HG03103 (cell line): ENCODE measurements around the gene INMT.
A peak's percentile ranks its signal among the peaks of the same experiment; 100 is the strongest.

Experiments used
- ATAC-seq: cut with Tn5 transposase; IDR thresholded peaks from one replicate; pipeline ENCODE4 v1.9.1; 2021; ENCODE audit warnings: low read depth; ENCODE audit not compliant: unreplicated experiment

Gene INMT

GRCh38 chr7:30750683-30751650, 968 bp upstream of the INMT start:
- ATAC-seq, result no peak

- ATAC-seq, result no peak
Measured at GRCh38 chr7:30752484-30752883, 549 bp downstream of the INMT start.

DNA sequence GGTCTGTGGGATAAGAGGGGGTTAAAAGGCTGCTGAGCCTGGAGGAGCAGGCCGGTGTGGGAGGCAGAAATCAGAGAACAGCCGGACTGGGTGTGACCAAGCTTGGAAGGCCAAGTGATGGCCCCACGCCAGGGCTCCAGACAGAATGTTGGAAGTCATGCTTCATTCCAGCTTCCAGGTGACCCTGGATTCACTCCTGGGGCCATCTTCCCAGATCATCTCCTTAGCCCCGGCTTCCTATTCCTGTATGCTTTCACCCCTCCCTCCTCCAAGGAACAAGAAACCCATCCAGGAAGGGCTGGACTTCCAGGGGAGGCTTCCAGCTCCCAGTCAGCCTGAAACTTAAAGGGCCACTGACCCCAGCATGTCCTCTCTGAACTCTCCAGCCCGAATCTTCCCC, 1.0 kb downstream of the INMT start:
- ATAC-seq, result no peak

DNA sequence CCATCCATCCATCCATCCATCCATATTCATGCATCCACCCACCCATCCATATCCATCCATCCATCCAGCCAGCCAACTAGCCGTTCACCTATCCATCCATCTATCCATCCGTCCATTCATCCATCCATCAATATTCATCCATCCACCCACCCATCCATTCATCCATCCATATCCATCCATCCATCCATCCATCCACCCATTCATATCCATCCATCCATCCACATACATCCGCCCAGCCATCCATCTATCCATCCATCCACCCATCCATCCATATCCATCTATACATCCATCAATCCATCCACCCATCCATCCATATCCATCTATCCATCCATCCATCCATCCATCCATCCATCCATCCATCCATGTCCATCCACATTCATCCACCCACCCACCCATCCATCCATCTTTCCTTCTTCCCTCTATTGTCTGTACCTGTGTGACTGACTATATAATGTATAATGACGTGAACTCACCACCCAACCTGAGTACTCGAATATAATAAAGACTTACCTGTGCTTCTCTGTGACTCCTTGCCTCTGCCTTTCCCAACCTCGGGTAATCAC, 2.5 kb downstream of the INMT start:
- no peak for ATAC-seq

DNA sequence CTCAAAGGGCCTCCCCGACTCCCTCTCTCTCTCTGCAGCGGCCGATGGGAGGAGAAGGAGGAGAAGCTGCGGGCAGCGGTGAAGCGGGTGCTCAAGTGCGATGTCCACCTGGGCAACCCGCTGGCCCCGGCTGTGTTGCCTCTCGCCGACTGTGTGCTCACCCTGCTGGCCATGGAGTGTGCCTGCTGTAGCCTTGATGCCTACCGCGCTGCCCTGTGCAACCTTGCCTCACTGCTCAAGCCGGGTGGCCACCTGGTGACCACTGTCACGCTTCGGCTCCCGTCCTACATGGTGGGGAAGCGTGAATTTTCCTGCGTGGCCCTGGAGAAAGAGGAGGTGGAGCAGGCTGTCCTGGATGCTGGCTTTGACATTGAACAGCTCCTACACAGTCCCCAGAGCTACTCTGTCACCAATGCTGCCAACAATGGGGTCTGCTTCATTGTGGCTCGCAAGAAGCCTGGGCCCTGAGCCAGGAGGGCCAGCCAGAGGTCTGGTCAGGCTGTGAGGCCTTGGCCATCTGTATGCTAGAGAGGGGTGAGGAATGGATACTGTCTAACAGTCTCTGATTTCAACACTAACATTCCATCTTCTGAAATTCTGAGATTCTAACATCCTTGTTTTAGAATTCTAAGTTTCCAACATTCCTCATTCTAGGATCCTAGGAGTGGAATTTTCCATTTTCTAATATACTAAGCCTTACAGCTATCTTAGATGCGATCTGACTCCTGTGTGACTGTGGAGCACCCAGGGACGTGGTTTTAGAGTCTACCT, 3.6 kb downstream of the INMT start:
- ATAC-seq, result no peak

DNA sequence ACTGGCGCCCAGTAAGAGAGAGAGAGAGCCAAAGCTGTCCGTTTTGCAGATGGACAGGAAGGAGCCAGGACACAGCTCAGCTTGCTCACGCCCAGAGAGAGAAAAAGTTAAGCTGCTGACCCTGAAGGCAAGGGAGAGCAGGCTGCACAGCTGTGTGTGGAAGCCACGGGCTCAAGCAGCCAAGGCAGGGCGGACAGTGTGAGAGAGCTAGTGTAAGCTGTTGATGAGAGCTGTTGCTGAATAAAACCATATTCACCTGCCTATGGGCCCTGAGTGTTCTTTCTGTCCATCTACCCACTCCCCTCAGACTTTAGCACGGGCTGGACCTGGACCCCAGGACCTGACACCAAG, 5.4 kb downstream of the INMT start:
- no peak for ATAC-seq

DNA sequence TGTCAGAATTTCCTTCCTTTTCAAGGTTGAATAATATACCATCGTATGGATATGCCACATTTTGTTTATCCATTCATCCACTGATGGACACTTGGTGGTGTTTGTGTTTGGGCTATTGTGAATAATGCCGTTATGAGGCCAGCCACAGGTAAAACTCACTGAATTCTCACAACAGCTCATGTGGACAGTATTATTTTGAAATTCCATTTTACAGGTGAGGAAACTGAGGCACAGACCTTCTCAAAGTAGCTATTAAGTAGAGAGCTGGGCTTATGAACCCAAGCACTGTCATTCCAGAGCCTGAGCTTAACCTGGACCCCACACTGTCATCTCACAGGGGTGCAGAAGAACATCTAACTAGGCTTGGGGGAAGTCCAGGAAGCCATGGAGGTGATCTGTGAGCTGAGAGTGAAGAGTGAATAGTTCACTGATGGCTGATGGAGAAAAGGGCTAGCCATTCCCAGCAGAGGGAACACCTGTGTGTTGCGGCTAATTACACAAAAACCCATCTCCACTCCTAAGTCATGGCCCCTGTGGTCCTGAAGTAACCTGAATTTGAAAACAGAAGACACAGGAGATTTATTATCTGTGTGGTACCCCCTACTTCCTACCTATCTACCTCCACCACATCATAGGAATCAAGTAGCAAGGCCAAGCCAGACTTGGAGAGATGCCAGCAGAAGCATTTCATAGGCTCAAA, 8.7 kb downstream of the INMT start:
- ATAC-seq, result no peak

DNA sequence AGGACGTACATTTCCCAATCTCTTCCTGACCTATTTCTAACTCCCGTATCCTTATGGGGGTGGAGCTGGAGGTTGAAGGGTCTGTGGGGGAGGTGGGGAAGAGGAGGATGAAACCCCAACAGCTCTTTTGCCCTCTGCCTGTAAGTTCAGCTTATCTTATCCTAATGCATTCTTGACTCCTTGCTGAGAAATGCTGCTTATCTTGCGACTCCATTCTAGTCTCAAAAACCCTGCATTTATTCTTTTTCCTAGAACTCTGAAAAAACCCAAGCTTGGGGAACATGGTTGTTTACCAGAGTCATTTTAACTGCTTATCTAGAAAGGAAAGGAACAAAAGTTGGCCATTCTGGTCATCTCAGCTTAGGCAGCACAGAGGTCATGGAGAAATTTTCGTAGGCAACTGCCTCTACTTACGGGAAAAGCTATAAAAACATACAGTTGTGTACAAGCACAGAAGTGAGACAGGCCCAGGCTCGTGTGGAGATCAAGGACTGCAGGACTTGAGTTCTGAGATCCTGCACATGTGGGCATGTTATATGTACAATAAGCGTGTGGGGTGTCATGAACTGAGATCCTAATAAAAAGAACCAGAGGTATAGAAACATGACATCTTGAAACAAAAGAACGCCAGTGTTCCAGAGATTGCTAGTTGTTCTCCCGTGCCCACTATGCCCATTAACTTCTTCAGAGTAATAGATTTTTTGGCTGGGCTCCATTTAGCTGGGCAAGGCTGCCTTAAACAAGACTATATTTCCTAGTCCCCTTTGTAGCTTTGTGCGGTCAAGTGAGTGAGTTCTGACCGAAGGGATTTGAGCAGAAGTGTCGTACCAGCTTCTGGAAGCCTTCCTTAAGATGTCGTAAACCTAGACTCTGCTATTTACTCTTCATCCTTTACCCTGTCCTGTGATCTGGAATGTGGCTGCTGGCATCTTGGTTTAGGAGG, 9.6 kb downstream of the INMT start:
- ATAC-seq, result no peak

GRCh38 chr7:30764030-30764975, 12.4 kb downstream of the INMT start:
- no peak for ATAC-seq

DNA sequence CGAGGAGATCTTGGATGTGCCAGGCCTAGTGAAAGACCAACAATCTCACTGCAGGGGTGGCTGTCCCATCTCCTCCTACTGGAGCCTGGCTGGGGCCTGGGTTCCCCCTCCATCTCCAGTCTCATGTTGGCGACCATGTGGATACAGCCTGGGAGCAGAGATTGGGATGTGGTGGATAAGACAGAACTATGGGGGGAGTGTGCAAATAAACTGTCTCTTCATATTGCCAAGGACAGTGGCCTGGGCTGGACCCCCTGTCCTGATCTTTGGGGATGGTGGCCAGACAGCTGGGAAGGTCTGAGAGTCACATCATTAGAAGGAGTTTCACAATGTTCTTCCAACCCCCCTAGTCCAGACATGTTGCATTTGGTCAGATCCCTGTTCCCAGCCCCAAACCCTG, 13.5 kb downstream of the INMT start:
- ATAC-seq, result no peak

DNA sequence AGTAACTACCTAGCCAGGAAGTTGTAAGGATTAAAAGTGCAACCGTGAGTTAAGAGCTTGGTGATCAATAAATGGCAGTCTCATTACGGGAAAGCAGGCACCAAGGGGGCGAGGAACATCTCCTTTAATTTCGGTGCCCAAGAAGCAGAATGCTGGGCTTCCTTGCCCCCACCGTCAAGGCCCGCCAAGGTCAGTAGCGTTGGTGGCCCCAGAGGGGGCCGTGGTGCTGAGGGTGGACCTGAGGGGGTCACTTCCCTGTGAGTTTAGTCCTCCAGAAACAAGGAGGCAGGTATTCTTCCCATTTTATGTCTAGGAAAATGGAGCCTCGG, 18.9 kb downstream of the INMT start:
- ATAC-seq, result no peak

DNA sequence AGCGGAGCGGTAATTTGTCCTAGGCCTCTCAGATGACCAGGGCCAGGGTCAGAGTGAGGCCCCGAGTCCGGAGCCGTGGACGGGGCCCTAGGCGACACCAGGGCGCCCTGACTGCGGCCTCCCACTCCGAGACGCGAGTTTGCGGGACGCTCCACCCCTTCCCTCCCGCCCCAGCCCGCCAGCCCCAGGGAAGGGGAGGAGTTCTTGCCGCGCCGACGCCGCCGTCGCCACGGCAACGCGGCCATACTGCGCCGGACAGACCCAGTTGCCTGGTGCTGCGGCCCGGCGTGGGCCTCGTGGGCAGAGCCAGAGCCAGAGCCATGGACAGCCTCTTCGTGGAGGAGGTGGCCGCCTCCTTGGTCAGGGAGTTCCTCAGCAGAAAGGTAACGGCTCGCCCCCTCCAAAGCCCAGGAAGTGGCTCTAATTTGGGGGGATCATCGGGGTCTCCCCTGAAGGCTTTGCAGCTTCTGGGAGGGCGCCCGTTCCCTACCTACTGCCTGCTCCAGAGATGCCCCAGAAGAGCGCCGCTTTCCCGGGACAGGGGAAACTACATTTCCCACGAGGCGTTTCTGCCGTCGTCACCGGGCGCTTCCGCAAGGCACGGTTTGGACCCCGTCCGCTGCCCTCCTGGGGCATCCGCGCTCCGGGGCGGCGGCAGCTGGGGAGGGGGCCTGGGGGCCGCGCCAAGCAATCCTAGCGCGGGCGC, 19.4 kb downstream of the INMT start, which contains the start of gene MINDY4:
MINDY4 (plus strand) TSS at position 244 of the 706 bp plus-strand sequence; CDS start at position 321, 77 bp downstream.
- peak; percentile 77 for ATAC-seq

GRCh38 chr7:30771880-30772425, 20.0 kb downstream of the INMT start:
- no peak for ATAC-seq

DNA sequence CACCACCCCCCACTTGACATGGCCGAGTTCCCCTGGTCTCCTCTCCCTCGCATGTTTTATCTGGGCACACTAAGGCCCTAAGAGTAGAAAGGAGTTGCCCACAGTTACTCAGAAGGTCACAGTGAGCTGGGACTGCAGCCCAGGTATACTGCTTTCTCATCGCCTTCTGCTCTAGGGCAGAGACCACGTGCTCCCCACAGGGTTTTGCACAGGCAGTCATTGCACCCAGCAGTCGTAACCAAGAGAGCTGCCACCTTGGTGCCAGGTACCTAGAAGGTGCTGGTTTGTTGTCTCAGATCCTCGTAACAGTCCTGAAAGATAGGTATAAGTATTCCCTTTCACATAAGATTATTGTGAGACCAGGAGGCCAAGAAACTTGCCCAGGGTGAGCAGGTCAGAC, 21.0 kb downstream of the INMT start:
- no peak for ATAC-seq

DNA sequence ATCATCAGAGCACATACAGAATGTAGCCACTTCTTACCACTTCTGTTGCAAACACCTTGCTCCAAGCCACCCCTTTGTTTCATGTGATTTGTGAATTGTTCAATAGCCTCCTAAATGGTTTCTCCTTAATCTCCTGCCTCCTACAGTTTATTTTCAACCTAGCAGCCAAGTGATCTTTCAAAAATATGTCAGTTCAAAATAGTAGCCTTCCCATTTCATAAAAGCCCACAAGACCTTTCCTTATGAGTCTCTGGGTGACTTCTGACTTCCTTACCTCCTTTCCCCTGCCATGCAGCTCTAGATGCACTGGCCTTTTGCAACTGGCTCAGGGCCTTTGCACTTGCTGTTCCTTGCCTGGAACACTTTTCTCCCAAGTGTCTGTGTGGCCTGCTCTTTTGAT, 24.1 kb downstream of the INMT start:
- ATAC-seq, result no peak

- no peak for ATAC-seq
Measured at GRCh38 chr7:30776971-30777370, 25.0 kb downstream of the INMT start.

GRCh38 chr7:30778255-30779025, 26.5 kb downstream of the INMT start:
- ATAC-seq, result no peak
